Retinal pigment epithelial cell (primary cell): ENCODE results near the gene EYS.
A peak's percentile ranks its signal among the peaks of the same experiment; 100 is the strongest.

ENCODE experiments used
- DNase-seq: peaks from one replicate; pipeline ENCODE4 v3.0.0-alpha.2; 2010; ENCODE audit warnings: low read depth
- H3K4me3 ChIP-seq: 2 replicates; pipeline ENCODE4 v1.5.1; 2011; ENCODE audit warnings: mild to moderate bottlenecking, low read length, control low read depth, moderate library complexity
- CTCF ChIP-seq: conservative IDR thresholded peaks from 2 replicates; pipeline ENCODE4 v1.5.1; 2011; ENCODE audit warnings: low read depth, low read length, control low read depth, inconsistent platforms

Gene EYS

GRCh38 chr6:64590965-64591675, 1115.9 kb downstream of the EYS start:
- DNase-seq, result no peak
- no peak overlapping the region for H3K4me3 ChIP-seq

GRCh38 chr6:64589961-64590360, 1117.1 kb downstream of the EYS start:
- no peak overlapping the region for H3K4me3 ChIP-seq
- TF ChIP-seq CTCF, result no peak
- no peak for DNase-seq

More at GRCh38 chr6:64590965-64591675, 1115.9 kb downstream of the EYS start:
- TF ChIP-seq CTCF, result no peak

GRCh38 chr6:64580346-64580745, 1126.7 kb downstream of the EYS start:
- peak; percentile 11 for DNase-seq
- no peak overlapping the region for H3K4me3 ChIP-seq
- no peak for TF ChIP-seq CTCF

- no peak for DNase-seq
- no peak for TF ChIP-seq CTCF
- H3K4me3 ChIP-seq, result no peak overlapping the region
Observed at GRCh38 chr6:64553249-64553786, 1153.7 kb downstream of the EYS start.

GRCh38 chr6:64547594-64548268, 1159.3 kb downstream of the EYS start:
- H3K4me3 ChIP-seq, result no peak overlapping the region
- no peak for DNase-seq
- no peak for TF ChIP-seq CTCF

GRCh38 chr6:64539917-64540316, 1167.1 kb downstream of the EYS start:
- no peak overlapping the region for H3K4me3 ChIP-seq
- no peak for TF ChIP-seq CTCF
- no peak for DNase-seq
